Activated naive CD8-positive, alpha-beta T cell treated with anti-CD3 and anti-CD28 coated beads for 36 hours (primary cell): ENCODE measurements around the gene PTX4. TPM values are rescaled to one million over a fixed set of nuclear protein-coding genes. Genes with fewer than 3 reads are reported as not detected.
A peak's percentile ranks its signal among the peaks of the same experiment; 100 is the strongest.
"Not testable (repeated sequence)": the region's sequence is repeated elsewhere in the genome, so short reads cannot be mapped to it uniquely, and the experiment has no call there.

Experiments
- DNase-seq: peaks from one replicate; pipeline ENCODE4 v3.0.0; 2021
- H3K27ac Mint-ChIP-seq: one replicate; pipeline ENCODE4 v1.8.0; 2022; ENCODE audit warnings: mild to moderate bottlenecking, moderate library complexity, mixed read lengths
- H3K27me3 Mint-ChIP-seq: one replicate; pipeline ENCODE4 v1.8.0; 2022; ENCODE audit warnings: mild to moderate bottlenecking, mixed read lengths
- H3K36me3 Mint-ChIP-seq: one replicate; pipeline ENCODE4 v1.8.0; 2021; ENCODE audit warnings: mild to moderate bottlenecking, mixed read lengths
- H3K4me1 Mint-ChIP-seq: one replicate; pipeline ENCODE4 v1.8.0; 2021; ENCODE audit warnings: mixed read lengths
- H3K4me3 Mint-ChIP-seq: one replicate; pipeline ENCODE4 v1.8.0; 2022; ENCODE audit warnings: mild to moderate bottlenecking, moderate library complexity, mixed read lengths
- H3K9me3 Mint-ChIP-seq: one replicate; pipeline ENCODE4 v1.8.0; 2022; ENCODE audit warnings: mixed read lengths
- total RNA-seq, 2 experiments: library from RNA; stranded (reverse); gene quantifications; one replicate each; pipeline ENCODE4 v1.2.3, GENCODE V29; 2021

PTX4 gene
- total RNA-seq, 2 experiments from 2014 or later = not detected

DNA sequence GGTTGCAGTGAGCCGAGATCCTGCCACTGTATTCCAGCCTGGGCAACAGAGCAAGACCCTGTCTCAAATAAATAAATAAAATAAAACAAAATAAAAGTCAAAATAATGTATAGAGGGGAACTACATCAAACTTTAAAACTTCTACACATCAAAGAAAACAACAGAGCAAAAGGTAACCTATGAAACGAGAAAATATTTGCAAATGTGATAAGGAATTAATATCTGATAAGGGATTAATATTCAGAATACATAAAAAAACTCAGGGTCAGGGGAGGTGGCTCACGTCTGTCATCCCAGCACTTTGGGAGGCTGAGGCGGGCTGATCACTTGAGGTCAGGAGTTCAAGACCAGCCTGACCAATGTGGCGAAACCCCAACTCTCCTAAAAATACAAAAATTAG lies 19.6 kb downstream of the PTX4 start:
- H3K4me1 Mint-ChIP-seq = peaks cover 26% of the 10 kb centered on the region
- H3K36me3 Mint-ChIP-seq, H3K27me3 Mint-ChIP-seq, H3K9me3 Mint-ChIP-seq, H3K27ac Mint-ChIP-seq, DNase-seq, H3K4me3 Mint-ChIP-seq: not testable (repeated sequence)

DNA sequence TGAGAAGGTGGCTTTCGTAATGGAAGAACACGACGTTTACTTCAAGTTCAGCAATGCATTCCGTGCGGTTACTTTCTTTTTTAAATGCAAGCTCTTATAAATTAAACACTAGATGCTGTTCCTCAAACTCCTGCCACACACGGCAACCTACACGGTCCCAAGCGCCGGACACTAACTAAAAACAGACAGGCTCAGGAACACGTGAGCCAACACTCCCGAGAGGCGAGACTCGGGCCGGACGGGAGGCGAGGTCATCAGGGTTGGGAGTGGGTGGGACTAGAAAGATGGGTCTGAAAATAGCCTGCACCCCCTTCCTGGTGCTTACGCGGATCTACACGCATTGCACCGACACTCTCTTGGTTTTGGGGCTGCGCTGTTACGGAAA lies 20.3 kb downstream of the PTX4 start:
- no peaks in the 10 kb centered on the region for H3K27me3 Mint-ChIP-seq
- DNase-seq = no peak
- no peak overlapping the region for H3K4me3 Mint-ChIP-seq
- peaks cover 24% of the 10 kb centered on the region for H3K4me1 Mint-ChIP-seq
- H3K9me3 Mint-ChIP-seq = no peaks in the 10 kb centered on the region
- no peak overlapping the region for H3K27ac Mint-ChIP-seq
- no peaks in the 10 kb centered on the region for H3K36me3 Mint-ChIP-seq

GRCh38 chr16:1466968-1467521 lies 21.7 kb downstream of the PTX4 start:
- no peaks in the 10 kb centered on the region for H3K27me3 Mint-ChIP-seq
- no peak for DNase-seq
- no peaks in the 10 kb centered on the region for H3K9me3 Mint-ChIP-seq
- no peak overlapping the region for H3K4me3 Mint-ChIP-seq
- no peaks in the 10 kb centered on the region for H3K36me3 Mint-ChIP-seq
- no peak overlapping the region for H3K27ac Mint-ChIP-seq
- H3K4me1 Mint-ChIP-seq = peaks cover 17% of the 10 kb centered on the region

- Mint-ChIP-seq H3K4me3 (no peak overlapping the region), H3K4me1 (peaks cover 10% of the 10 kb centered on the region), H3K36me3 (no peaks in the 10 kb centered on the region), H3K27me3 (no peaks in the 10 kb centered on the region), H3K9me3 (no peaks in the 10 kb centered on the region), H3K27ac (no peak overlapping the region)
- DNase-seq = no peak
Observed at GRCh38 chr16:1466054-1466453, 22.7 kb downstream of the PTX4 start.

- H3K36me3 Mint-ChIP-seq = no peaks in the 10 kb centered on the region
- H3K27me3 Mint-ChIP-seq = no peaks in the 10 kb centered on the region
- no peak overlapping the region for H3K4me3 Mint-ChIP-seq
- no peaks in the 10 kb centered on the region for H3K9me3 Mint-ChIP-seq
- DNase-seq = no peak
- H3K27ac Mint-ChIP-seq = no peak overlapping the region
- peaks cover 5% of the 10 kb centered on the region for H3K4me1 Mint-ChIP-seq
Observed at GRCh38 chr16:1465567-1465915, 23.2 kb downstream of the PTX4 start.

DNA sequence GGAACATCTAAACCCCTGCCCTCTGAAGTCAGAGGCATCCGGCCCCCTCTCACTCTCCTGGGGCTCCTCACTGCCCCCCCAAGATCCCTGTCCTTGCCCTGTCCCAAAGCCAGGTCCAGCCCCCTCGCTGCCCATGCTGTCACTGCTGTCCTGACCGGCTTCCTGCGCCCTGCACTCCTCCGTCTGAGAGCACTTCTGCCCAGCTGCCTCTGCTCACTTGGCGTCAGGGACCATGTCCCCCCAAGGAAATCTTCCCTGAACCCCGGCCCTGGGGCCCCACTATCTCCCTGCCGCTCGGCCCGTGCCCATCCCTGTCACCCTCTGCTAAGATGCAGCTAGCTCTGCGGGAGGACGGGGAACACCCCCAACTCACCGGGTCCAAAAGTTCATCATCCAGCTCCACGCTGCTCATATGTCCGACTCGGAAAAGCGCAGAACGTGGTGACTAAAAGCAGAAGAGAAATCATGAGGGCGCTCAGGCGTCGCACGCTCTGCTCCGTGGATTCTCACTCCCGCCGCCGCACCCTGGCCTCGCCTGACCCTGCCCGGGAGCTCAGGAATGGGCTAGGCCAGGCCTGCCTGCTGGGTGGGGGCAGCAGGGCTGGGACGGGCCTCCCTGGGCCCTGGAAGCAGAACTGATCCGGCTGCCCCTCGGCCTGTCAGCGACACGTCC lies 23.7 kb downstream of the PTX4 start:
- Mint-ChIP-seq H3K36me3 (no peaks in the 10 kb centered on the region), H3K27ac (no peak overlapping the region)
- DNase-seq = no peak

GRCh38 chr16:1464196-1464893 lies 24.4 kb downstream of the PTX4 start:
- Mint-ChIP-seq H3K27ac (no peak overlapping the region), H3K4me1 (no peaks in the 10 kb centered on the region)

More for the DNA sequence above, 23.7 kb downstream of the PTX4 start:
- H3K4me1 Mint-ChIP-seq = peaks cover 2% of the 10 kb centered on the region
- no peaks in the 10 kb centered on the region for H3K27me3 Mint-ChIP-seq
- H3K9me3 Mint-ChIP-seq = no peaks in the 10 kb centered on the region
- H3K4me3 Mint-ChIP-seq = no peak overlapping the region

GRCh38 chr16:1461146-1461545 lies 27.6 kb downstream of the PTX4 start:
- Mint-ChIP-seq H3K4me1 (peaks cover 4% of the 10 kb centered on the region), H3K9me3 (no peaks in the 10 kb centered on the region), H3K27ac (no peak overlapping the region), H3K27me3 (no peaks in the 10 kb centered on the region), H3K4me3 (no peak overlapping the region), H3K36me3 (no peaks in the 10 kb centered on the region)
- no peak for DNase-seq

More at GRCh38 chr16:1464196-1464893, 24.4 kb downstream of the PTX4 start:
- no peaks in the 10 kb centered on the region for H3K27me3 Mint-ChIP-seq
- no peak for DNase-seq
- H3K4me3 Mint-ChIP-seq = no peak overlapping the region
- no peaks in the 10 kb centered on the region for H3K9me3 Mint-ChIP-seq
- no peaks in the 10 kb centered on the region for H3K36me3 Mint-ChIP-seq

DNA sequence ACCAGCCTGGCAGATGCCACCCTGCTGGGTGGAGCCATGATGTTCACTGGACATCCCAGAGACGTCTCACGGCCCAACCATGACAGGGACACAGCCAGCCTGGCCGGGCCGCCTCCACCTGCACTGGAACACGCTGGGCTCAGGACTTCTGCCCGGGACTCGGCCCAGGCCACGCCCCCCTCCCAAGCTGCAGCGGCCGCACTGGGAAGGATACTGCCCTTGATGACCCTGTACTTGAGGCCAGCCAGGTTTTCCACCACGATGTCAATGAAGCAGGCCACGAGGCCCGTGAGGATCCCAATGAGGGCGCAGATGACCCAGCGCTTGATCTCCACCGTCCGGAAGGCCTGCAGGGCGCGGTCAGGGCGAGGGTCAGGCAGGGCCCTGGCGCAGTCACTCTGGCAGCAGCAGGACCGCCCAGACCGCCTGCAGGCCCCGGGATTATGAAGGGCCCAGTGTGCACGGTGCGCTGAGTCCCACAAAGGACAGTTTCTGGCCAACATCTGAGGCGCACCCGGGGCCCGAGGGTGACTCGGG lies 28.1 kb downstream of the PTX4 start:
- no peaks in the 10 kb centered on the region for H3K27me3 Mint-ChIP-seq
- DNase-seq = no peak
- H3K4me3 Mint-ChIP-seq = no peak overlapping the region
- no peaks in the 10 kb centered on the region for H3K36me3 Mint-ChIP-seq
- H3K27ac Mint-ChIP-seq = no peak overlapping the region
- peaks cover 4% of the 10 kb centered on the region for H3K4me1 Mint-ChIP-seq
- no peaks in the 10 kb centered on the region for H3K9me3 Mint-ChIP-seq

DNA sequence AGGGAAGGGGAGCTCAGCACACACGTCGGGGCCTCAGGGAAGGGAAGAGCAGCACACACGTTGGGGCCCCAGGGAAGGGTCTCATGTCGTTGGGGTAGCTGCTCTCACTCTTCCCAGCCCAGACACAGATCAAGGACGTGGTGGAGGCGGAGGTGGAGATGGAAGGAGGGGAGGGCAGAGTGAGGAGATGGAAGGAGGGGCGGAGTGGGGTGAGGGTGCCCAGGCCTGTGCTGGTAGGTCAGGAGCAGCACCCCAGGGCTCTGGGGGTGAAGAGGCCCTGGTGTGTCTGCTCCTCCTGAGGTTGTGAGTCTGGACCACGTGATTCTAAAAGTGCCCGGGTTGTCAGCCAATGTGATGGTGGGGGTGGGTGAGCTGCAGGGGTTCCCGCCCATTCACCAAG lies 28.8 kb downstream of the PTX4 start:
- H3K9me3 Mint-ChIP-seq = no peaks in the 10 kb centered on the region
- H3K27ac Mint-ChIP-seq = no peak overlapping the region
- no peaks in the 10 kb centered on the region for H3K36me3 Mint-ChIP-seq
- H3K27me3 Mint-ChIP-seq = no peaks in the 10 kb centered on the region
- no peak for DNase-seq
- peaks cover 4% of the 10 kb centered on the region for H3K4me1 Mint-ChIP-seq
- H3K4me3 Mint-ChIP-seq = no peak overlapping the region

GRCh38 chr16:1458977-1459341 lies 29.8 kb downstream of the PTX4 start:
- Mint-ChIP-seq H3K27me3 (no peaks in the 10 kb centered on the region), H3K36me3 (no peaks in the 10 kb centered on the region), H3K27ac (peak overlapping the region; percentile 70), H3K9me3 (no peaks in the 10 kb centered on the region), H3K4me1 (peaks cover 4% of the 10 kb centered on the region), H3K4me3 (no peak overlapping the region)
- DNase-seq = no peak

- Mint-ChIP-seq H3K9me3 (no peaks in the 10 kb centered on the region), H3K4me1 (peaks cover 4% of the 10 kb centered on the region), H3K27ac (peak overlapping the region; percentile 70), H3K36me3 (no peaks in the 10 kb centered on the region), H3K4me3 (no peak overlapping the region), H3K27me3 (no peaks in the 10 kb centered on the region)
- peak; percentile 36 for DNase-seq
Observed at GRCh38 chr16:1458336-1458976, 30.3 kb downstream of the PTX4 start.

- no peaks in the 10 kb centered on the region for H3K27me3 Mint-ChIP-seq
- no peak overlapping the region for H3K27ac Mint-ChIP-seq
- no peaks in the 10 kb centered on the region for H3K36me3 Mint-ChIP-seq
- H3K9me3 Mint-ChIP-seq = no peaks in the 10 kb centered on the region
- H3K4me3 Mint-ChIP-seq = no peak overlapping the region
- H3K4me1 Mint-ChIP-seq = peaks cover 4% of the 10 kb centered on the region
- no peak for DNase-seq
Observed at GRCh38 chr16:1457489-1458245, 31.1 kb downstream of the PTX4 start.

GRCh38 chr16:1456951-1457350 lies 31.8 kb downstream of the PTX4 start:
- H3K4me1 Mint-ChIP-seq = peaks cover 4% of the 10 kb centered on the region
- H3K27ac Mint-ChIP-seq = no peak overlapping the region
- H3K9me3 Mint-ChIP-seq = no peaks in the 10 kb centered on the region
- H3K36me3 Mint-ChIP-seq = no peaks in the 10 kb centered on the region
- DNase-seq = no peak
- no peak overlapping the region for H3K4me3 Mint-ChIP-seq
- no peaks in the 10 kb centered on the region for H3K27me3 Mint-ChIP-seq
